Measurements from ENCODE around the gene SLIT1.
A peak's percentile ranks its signal among the peaks of the same experiment; 100 is the strongest.

Gene SLIT1

GRCh38 chr10:97024168-97025073 is 161.3 kb downstream of the SLIT1 start:
- peak overlapping the region; percentile 58 for H3K27ac ChIP-seq (ENCODE audit: low read length)
- H3K4me1 ChIP-seq (ENCODE audit: control insufficient read depth, insufficient read depth, low read length), result peaks cover 37% of the 10 kb centered on the region
- peak overlapping the region in 1 of 2 donors; percentile 36 for H3K9ac ChIP-seq (ENCODE audit: low read length in 2 of 2)
- no peaks in the 10 kb centered on the region for H3K36me3 ChIP-seq (ENCODE audit: control insufficient read depth in 2 of 2, insufficient read depth in 2 of 2, low read length in 2 of 2)
- peak overlapping the region in 1 of 2 donors; percentile 44 for H3K4me3 ChIP-seq (ENCODE audit: low read length in 2 of 2)
- no peaks in the 10 kb centered on the region for H3K9me3 ChIP-seq (ENCODE audit: control insufficient read depth in 2 of 2, low read length in 2 of 2)
- no peaks in the 10 kb centered on the region for H3K27me3 ChIP-seq (ENCODE audit: control insufficient read depth in 1 of 2, insufficient read depth in 2 of 2, low read length in 2 of 2)

- Histone ChIP-seq H3K27me3 (ENCODE audit: control insufficient read depth in 1 of 2, insufficient read depth in 2 of 2, low read length in 2 of 2) (no peaks in the 10 kb centered on the region), H3K4me3 (ENCODE audit: low read length in 2 of 2) (peak overlapping the region in 1 of 2 donors; percentile 44), H3K4me1 (ENCODE audit: control insufficient read depth, insufficient read depth, low read length) (peaks cover 37% of the 10 kb centered on the region), H3K9ac (ENCODE audit: low read length in 2 of 2) (peak overlapping the region in 1 of 2 donors; percentile 36), H3K27ac (ENCODE audit: low read length) (peak overlapping the region; percentile 58), H3K36me3 (ENCODE audit: control insufficient read depth in 2 of 2, insufficient read depth in 2 of 2, low read length in 2 of 2) (no peaks in the 10 kb centered on the region), H3K9me3 (ENCODE audit: control insufficient read depth in 2 of 2, low read length in 2 of 2) (no peaks in the 10 kb centered on the region)
Measured at GRCh38 chr10:97023401-97024167, 162.2 kb downstream of the SLIT1 start.

GRCh38 chr10:97022616-97023015 is 163.1 kb downstream of the SLIT1 start:
- no peaks in the 10 kb centered on the region for H3K9me3 ChIP-seq (ENCODE audit: control insufficient read depth in 2 of 2, low read length in 2 of 2)
- H3K27me3 ChIP-seq (ENCODE audit: control insufficient read depth in 1 of 2, insufficient read depth in 2 of 2, low read length in 2 of 2), result no peaks in the 10 kb centered on the region
- no peaks in the 10 kb centered on the region for H3K36me3 ChIP-seq (ENCODE audit: control insufficient read depth in 2 of 2, insufficient read depth in 2 of 2, low read length in 2 of 2)
- peaks cover 37% of the 10 kb centered on the region for H3K4me1 ChIP-seq (ENCODE audit: control insufficient read depth, insufficient read depth, low read length)
- H3K4me3 ChIP-seq (ENCODE audit: low read length in 2 of 2), result no peak overlapping the region
- no peak overlapping the region for H3K9ac ChIP-seq (ENCODE audit: low read length in 2 of 2)
- no peak overlapping the region for H3K27ac ChIP-seq (ENCODE audit: low read length)

- Histone ChIP-seq H3K27ac (ENCODE audit: low read length) (peak overlapping the region; percentile 82), H3K36me3 (ENCODE audit: control insufficient read depth in 2 of 2, insufficient read depth in 2 of 2, low read length in 2 of 2) (no peaks in the 10 kb centered on the region), H3K27me3 (ENCODE audit: control insufficient read depth in 1 of 2, insufficient read depth in 2 of 2, low read length in 2 of 2) (no peaks in the 10 kb centered on the region), H3K4me3 (ENCODE audit: low read length in 2 of 2) (peak overlapping the region; percentile 14 to 40), H3K9me3 (ENCODE audit: control insufficient read depth in 2 of 2, low read length in 2 of 2) (no peaks in the 10 kb centered on the region), H3K4me1 (ENCODE audit: control insufficient read depth, insufficient read depth, low read length) (peaks cover 37% of the 10 kb centered on the region), H3K9ac (ENCODE audit: low read length in 2 of 2) (peak overlapping the region in 1 of 2 donors; percentile 36)
Measured at GRCh38 chr10:97020452-97021400, 165.0 kb downstream of the SLIT1 start.

GRCh38 chr10:97019213-97019844 is 166.4 kb downstream of the SLIT1 start:
- H3K4me3 ChIP-seq (ENCODE audit: low read length in 2 of 2), result no peak overlapping the region

GRCh38 chr10:97018251-97019212 is 167.2 kb downstream of the SLIT1 start:
- no peaks in the 10 kb centered on the region for H3K27me3 ChIP-seq (ENCODE audit: control insufficient read depth in 1 of 2, insufficient read depth in 2 of 2, low read length in 2 of 2)
- no peaks in the 10 kb centered on the region for H3K36me3 ChIP-seq (ENCODE audit: control insufficient read depth in 2 of 2, insufficient read depth in 2 of 2, low read length in 2 of 2)
- H3K9me3 ChIP-seq (ENCODE audit: control insufficient read depth in 2 of 2, low read length in 2 of 2), result no peaks in the 10 kb centered on the region
- H3K4me1 ChIP-seq (ENCODE audit: control insufficient read depth, insufficient read depth, low read length), result peaks cover 24% of the 10 kb centered on the region
- no peak overlapping the region for H3K4me3 ChIP-seq (ENCODE audit: low read length in 2 of 2)
- H3K9ac ChIP-seq (ENCODE audit: low read length in 2 of 2), result no peak overlapping the region
- H3K27ac ChIP-seq (ENCODE audit: low read length), result no peak overlapping the region

More at GRCh38 chr10:97019213-97019844, 166.4 kb downstream of the SLIT1 start:
- Histone ChIP-seq H3K4me1 (ENCODE audit: control insufficient read depth, insufficient read depth, low read length) (peaks cover 32% of the 10 kb centered on the region), H3K9me3 (ENCODE audit: control insufficient read depth in 2 of 2, low read length in 2 of 2) (no peaks in the 10 kb centered on the region), H3K36me3 (ENCODE audit: control insufficient read depth in 2 of 2, insufficient read depth in 2 of 2, low read length in 2 of 2) (no peaks in the 10 kb centered on the region), H3K27me3 (ENCODE audit: control insufficient read depth in 1 of 2, insufficient read depth in 2 of 2, low read length in 2 of 2) (no peaks in the 10 kb centered on the region), H3K9ac (ENCODE audit: low read length in 2 of 2) (no peak overlapping the region), H3K27ac (ENCODE audit: low read length) (no peak overlapping the region)

GRCh38 chr10:97017474-97017903 is 168.3 kb downstream of the SLIT1 start:
- no peaks in the 10 kb centered on the region for H3K36me3 ChIP-seq (ENCODE audit: control insufficient read depth in 2 of 2, insufficient read depth in 2 of 2, low read length in 2 of 2)
- no peaks in the 10 kb centered on the region for H3K9me3 ChIP-seq (ENCODE audit: control insufficient read depth in 2 of 2, low read length in 2 of 2)
- no peak overlapping the region for H3K4me3 ChIP-seq (ENCODE audit: low read length in 2 of 2)
- no peak overlapping the region for H3K9ac ChIP-seq (ENCODE audit: low read length in 2 of 2)
- H3K4me1 ChIP-seq (ENCODE audit: control insufficient read depth, insufficient read depth, low read length), result peaks cover 20% of the 10 kb centered on the region
- no peaks in the 10 kb centered on the region for H3K27me3 ChIP-seq (ENCODE audit: control insufficient read depth in 1 of 2, insufficient read depth in 2 of 2, low read length in 2 of 2)
- no peak overlapping the region for H3K27ac ChIP-seq (ENCODE audit: low read length)

GRCh38 chr10:97016728-97017473 is 168.9 kb downstream of the SLIT1 start:
- no peak overlapping the region for H3K9ac ChIP-seq (ENCODE audit: low read length in 2 of 2)
- H3K27ac ChIP-seq (ENCODE audit: low read length), result no peak overlapping the region
- no peaks in the 10 kb centered on the region for H3K9me3 ChIP-seq (ENCODE audit: control insufficient read depth in 2 of 2, low read length in 2 of 2)
- H3K36me3 ChIP-seq (ENCODE audit: control insufficient read depth in 2 of 2, insufficient read depth in 2 of 2, low read length in 2 of 2), result no peaks in the 10 kb centered on the region
- H3K27me3 ChIP-seq (ENCODE audit: control insufficient read depth in 1 of 2, insufficient read depth in 2 of 2, low read length in 2 of 2), result no peaks in the 10 kb centered on the region
- no peak overlapping the region for H3K4me3 ChIP-seq (ENCODE audit: low read length in 2 of 2)
- peaks cover 18% of the 10 kb centered on the region for H3K4me1 ChIP-seq (ENCODE audit: control insufficient read depth, insufficient read depth, low read length)

GRCh38 chr10:97015240-97015639 is 170.5 kb downstream of the SLIT1 start:
- H3K4me3 ChIP-seq (ENCODE audit: low read length in 2 of 2), result no peak overlapping the region
- no peaks in the 10 kb centered on the region for H3K27me3 ChIP-seq (ENCODE audit: control insufficient read depth in 1 of 2, insufficient read depth in 2 of 2, low read length in 2 of 2)

More at GRCh38 chr10:97015240-97015639, 170.5 kb downstream of the SLIT1 start:
- Histone ChIP-seq H3K9ac (ENCODE audit: low read length in 2 of 2) (no peak overlapping the region), H3K4me1 (ENCODE audit: control insufficient read depth, insufficient read depth, low read length) (peaks cover 6% of the 10 kb centered on the region), H3K36me3 (ENCODE audit: control insufficient read depth in 2 of 2, insufficient read depth in 2 of 2, low read length in 2 of 2) (no peaks in the 10 kb centered on the region), H3K9me3 (ENCODE audit: control insufficient read depth in 2 of 2, low read length in 2 of 2) (no peaks in the 10 kb centered on the region), H3K27ac (ENCODE audit: low read length) (no peak overlapping the region)

Data from stomach smooth muscle (tissue), 2 donors.